ENCODE data around the gene ITPR3.
A peak's percentile ranks its signal among the peaks of the same experiment; 100 is the strongest.

Gene ITPR3

DNA sequence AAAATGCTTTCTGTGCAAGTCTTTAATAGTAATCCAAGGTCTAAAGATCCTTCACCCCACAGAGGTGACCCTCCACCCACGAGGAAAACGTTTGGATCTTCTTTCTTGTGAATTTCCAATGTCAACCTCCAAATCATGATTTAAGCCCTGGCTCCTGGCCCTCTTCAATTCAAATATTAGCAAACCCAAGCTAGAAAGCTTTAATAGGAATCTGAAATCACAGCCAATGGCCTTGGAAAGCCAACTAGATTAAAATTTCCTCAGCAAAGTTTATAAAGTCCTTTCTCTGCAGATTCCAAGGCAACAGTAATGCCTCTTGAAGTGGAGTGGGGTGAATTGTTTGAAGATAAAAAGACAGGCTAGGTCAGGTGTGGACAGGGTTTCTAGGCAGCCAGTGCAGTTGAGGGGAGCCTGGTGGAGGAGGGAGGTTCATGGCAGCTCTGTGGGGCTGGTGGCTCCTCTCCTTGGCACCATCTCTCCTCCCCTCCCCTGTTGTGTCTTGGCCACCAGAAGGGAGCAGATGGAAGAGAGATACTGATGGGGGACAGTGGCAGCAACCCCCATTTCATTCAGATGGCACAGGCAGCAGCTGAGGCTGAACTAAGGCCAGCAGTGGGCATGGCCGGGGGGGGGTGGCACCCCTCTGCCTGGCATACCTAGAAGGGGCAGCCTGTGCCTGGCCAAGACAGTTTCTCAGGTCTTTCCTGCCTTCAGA, 102.4 kb downstream of the ITPR3 start:
- no peak for DNase-seq

GRCh38 chr6:33724102-33725023, 103.2 kb downstream of the ITPR3 start:
- DNase-seq, result peak in 1 of 2 donors; percentile 11

- DNase-seq, result no peak
These were observed 104.1 kb downstream of the ITPR3 start for GRCh38 chr6:33725222-33725621.

DNA sequence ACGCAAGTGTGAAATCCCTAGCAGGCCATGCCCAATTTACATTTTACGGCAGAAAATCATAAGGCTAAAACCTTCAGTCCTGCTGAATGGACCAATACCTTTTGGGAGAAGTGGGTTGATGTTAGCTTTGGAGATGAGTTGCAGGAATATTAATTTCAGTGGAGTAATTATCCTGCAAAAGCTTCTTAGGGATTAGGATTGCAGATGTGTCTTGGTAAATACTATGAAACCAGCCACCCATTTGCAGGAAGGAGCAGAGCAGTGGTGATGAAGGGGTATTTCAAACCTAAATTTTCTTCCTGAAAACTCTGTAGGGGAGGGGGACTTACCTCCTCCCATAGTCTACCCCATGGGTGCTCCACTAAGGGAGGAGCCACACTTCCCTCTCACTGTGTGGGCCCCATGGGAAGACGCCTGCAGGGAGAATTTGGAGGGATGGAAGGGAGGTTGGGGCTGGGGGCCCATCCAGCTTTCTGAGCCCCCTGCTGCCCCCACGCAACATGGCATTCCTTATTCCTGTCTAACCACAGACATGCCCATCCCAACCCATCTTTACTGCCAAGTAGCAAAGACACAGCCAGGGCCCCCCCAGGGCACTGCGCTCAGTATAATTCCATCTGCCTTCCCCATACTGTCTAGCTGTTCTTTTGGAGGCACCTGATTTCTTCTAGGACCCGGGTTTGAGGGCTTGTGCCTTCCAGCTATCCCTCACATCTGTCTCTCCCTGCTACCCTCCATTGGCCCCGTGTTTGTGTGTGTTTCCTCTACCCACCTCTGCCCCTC, 105.0 kb downstream of the ITPR3 start:
- no peak for DNase-seq

DNA sequence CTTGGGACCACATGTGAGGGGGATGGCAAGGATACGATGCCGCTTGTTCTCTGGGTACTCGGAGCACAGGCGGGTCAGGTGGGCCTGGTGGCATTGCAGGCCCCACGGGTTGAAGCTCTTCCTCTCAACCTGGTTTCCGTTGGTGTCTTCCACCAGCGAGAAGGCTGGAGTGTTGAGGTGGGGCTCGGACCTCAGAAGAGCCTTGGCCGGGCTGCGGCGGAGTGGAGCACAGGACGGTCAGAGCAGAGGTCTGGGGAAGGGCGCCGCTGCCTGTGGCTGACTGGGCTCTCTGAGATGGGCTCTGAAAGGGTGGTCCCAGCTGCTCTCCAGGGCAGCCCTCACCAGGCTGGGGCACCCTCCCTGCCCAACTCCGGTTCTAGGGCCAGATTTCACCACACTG, 105.6 kb downstream of the ITPR3 start:
- DNase-seq, result no peak

- DNase-seq, result no peak
These were observed 106.0 kb downstream of the ITPR3 start for GRCh38 chr6:33727126-33727525.

DNA sequence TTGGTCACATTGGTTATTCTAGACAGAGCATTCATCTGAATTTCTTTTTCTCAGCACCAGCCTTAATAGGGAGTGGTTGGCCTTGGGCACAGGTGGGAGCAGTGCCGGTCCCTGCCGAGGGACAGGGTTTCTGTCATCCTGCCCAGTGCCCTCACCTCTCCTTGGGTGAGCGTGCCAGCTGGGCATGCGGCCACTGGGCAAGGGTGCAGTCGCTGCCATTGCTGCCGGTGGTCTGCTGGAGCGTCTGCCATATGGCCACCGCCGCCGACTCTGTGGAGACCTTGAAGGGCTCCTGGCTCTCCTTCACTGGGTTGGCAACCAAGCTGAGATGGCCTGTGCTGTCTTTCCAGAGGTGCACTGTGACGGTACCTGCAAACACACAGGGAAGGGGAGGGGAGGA, 106.8 kb downstream of the ITPR3 start:
- no peak for DNase-seq

DNA sequence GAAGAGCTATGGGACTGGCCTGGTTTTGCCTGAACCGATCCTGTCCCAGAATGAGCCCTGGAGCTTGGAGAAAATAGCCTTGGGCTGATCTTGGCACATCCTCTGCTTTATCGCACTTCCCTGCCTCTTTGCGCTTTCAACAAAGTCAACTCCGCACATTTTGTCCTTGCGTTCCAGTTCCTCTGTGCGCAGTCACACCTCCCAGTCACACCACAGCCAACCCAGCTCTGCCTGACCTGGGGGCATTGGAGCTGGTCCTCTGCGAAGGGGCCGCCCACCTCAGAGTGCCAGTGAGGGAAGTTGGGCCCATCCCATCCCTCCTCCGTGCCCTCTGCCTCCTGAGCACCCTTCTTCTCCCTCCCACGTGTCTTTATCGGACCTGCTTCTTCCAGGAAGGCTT, 107.3 kb downstream of the ITPR3 start:
- no peak for DNase-seq

DNA sequence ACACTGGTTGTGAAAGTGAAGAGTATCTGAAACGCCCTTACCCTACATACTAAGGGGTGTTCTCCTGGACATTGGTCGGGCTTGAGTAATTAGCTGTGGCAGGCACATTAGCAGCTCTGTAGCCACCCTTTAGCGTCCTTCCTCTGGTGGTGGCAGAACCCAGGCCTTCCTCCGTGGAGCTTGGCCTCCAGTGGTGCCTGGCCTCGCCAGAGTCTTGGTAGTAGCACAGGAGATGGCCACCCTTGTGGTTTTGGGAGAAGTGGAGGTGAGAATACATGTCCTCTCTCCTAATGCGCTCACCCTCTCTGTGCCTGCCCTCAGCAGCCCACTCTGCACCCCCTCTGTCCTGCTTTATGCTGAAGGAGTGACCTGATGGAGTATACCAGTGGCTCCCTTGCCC, 107.9 kb downstream of the ITPR3 start:
- no peak for DNase-seq

GRCh38 chr6:33730611-33731010, 109.5 kb downstream of the ITPR3 start:
- no peak for DNase-seq

DNA sequence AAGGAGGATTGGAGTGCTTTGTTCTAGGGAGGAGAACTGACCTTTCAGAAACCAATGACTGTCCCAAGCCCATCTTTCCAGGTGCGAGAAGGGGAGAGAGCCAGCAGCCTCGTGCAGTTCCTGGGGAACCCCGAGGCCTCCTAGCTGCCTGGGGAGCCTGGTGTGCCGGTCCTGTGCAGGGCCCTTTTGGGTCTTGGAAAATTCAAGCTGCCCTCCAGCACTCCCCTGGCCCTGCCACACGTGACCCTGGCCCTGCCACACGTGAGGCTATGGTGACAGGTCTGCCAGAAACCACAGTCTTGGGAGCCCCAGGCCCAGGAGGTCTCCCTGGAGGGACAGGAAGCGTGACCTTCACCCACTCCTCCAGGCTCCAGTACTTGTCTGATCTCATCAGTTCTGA, 109.9 kb downstream of the ITPR3 start:
- no peak for DNase-seq

DNA sequence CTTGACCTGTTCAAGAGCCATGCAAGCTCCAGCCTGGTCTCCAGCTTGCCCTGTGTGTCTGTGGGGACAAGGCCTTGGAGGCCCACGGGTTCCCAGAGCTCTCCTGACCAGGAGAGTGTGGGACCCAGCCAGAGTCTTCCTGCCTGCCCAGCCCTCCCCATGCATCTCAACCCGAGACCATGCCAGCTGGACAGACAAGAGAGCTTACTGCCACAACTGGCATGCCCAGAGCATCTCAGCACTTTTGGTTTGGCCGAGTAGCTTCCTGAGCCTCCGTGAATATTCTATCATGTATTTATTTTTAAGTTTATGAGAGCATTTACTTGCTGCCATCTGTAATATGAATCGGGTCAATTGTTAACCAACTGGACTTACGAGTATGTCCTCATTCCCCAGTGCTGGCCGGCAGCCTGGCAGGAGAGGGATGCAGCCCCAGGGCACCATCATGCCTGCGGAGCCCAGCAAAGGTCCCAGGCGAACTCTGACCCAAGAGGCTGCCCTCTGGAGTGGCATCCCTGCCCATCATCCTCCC, 110.7 kb downstream of the ITPR3 start:
- DNase-seq, result no peak

- no peak for DNase-seq
These were observed 111.3 kb downstream of the ITPR3 start for GRCh38 chr6:33732385-33732784.

- DNase-seq, result no peak
These were observed 111.9 kb downstream of the ITPR3 start for GRCh38 chr6:33732817-33733708.

GRCh38 chr6:33733709-33734007, 112.5 kb downstream of the ITPR3 start:
- no peak for DNase-seq

GRCh38 chr6:33735216-33735615, 114.1 kb downstream of the ITPR3 start:
- no peak for DNase-seq

GRCh38 chr6:33737267-33738026, 116.3 kb downstream of the ITPR3 start:
- DNase-seq, result no peak

- no peak for DNase-seq
These were observed 117.0 kb downstream of the ITPR3 start for GRCh38 chr6:33738153-33738552.

GRCh38 chr6:33738879-33739278, 117.8 kb downstream of the ITPR3 start:
- DNase-seq, result no peak

GRCh38 chr6:33739571-33739970, 118.4 kb downstream of the ITPR3 start:
- DNase-seq, result no peak

DNA sequence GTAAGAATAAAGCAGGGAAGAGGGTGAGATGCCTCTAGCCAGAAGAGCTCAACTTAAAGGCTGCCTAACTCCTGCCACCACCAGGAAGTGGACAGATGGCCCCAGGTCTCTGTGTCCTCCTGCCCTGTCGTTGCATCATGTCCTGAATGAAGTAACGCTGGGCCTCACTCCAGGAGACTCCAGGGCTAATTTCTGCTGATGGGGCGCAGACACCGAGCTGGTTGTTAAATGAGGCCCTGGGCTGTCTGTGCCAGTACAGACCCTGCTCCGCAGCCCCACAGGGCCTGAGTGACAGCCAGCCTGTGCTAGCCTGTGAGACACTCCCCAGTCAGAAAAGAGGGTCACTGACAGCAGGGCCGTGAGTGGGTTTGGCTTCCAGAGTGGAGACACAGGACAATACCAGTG, 119.1 kb downstream of the ITPR3 start:
- no peak for DNase-seq

DNA sequence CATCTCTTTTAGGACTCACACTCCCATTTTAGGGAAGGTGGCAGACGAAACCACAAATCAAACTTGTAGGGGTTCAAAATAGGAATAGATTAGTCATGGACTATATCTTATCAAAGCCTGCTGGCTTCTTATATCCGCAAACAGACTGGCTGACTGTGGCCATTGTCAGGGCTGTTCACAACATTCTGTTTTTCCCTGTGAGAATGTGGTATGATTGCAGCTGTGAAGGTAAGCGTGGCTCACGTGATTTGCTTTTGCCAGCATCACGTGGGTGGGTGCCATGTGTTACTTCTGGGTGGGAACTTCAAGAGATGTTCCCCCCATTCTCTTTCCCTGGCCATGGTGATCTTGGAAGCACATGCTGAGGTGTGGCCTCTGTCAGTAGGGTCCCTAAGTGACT, 119.7 kb downstream of the ITPR3 start:
- DNase-seq, result no peak
